SU-DHL-6 (cell line): ENCODE data around the gene ENO1.

Experiments
- CTCF ChIP-seq: fragments of 200-600 bp; sonication (generic); IDR thresholded peaks from one replicate; pipeline ENCODE4 v1.5.1; 2017; ENCODE audit warnings: antibody characterized with exemption, mild to moderate bottlenecking, low read length, moderate library complexity; ENCODE audit not compliant: insufficient read depth, poor library complexity, severe bottlenecking
- EZH2phosphoT487 ChIP-seq: fragments of 200-600 bp; sonication (generic), shearing (Covaris generic); conservative IDR thresholded peaks from 2 replicates; pipeline ENCODE4 v1.6.1; 2018; ENCODE audit warnings: mild to moderate bottlenecking, antibody characterized with exemption, low read length, moderate library complexity, mixed read lengths

GRCh38 chr1:8871965-8872399 is 6.5 kb downstream of the ENO1 start:
- TF ChIP-seq EZH2phosphoT487: no peak
- TF ChIP-seq CTCF: no peak
